ENCODE results near the gene C1QTNF8. TPM values are rescaled to one million over a fixed set of nuclear protein-coding genes. Genes with fewer than 3 reads are reported as not detected.

C1QTNF8 gene
- total RNA-seq, 1 donor from 2014 or later = not detected

DNA sequence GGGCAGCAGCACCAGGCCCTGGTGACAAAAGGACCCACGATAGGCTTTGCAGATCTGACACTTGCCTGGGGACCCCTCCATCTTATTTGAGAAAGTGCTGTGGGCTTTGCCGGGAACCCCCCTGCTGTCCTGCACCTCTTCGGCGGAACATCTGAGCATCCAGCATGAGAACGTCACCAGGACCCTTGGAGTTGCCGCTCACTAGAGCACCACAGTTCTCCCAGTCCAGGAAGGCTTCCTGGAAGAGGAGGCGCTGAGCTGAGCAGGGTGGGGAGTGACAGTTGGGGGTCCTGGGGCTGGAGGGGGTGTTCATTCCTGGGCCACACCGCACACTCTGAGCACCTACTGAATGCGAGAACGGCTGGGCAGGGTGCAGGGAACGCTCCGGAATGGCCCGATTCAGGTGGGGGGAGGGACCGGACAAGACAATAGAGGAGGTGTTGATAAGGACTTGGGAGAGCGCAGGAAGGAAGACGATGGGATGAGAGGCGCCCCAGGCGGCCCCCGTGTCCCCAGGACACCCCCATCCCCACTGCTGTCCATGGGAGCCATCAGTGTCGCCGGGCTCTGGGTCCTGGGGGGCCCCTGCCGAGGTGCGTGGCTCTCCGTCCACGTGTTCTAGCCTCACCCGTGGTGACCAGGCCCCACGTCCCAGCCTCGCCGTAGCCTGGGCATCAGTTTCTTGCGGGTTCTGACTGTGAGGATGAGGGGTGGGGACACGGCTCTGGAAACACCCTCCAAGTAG lies 32.1 kb upstream of the C1QTNF8 start:
- no peak for DNase-seq (ENCODE audit: low spot score)

DNA sequence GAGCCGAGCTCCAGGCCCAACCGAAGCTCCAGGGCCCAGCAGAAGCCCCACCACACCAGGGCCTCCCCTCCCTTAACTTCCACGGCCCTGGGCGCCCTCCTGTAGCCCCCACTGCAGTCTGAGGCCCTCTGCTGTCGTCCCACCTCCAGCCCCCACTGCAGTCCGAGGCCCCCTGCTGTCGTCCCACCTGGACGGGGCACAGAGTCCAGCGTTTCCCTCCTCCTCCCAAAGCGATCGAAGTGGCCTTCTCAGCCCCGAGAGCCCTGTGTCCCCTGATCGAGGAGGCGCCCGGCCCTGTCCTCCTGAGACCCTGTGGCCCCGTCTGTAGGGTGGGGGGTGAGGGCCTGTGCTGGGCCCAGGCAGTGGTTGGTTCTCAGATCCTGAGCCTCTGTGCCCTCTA lies 31.1 kb upstream of the C1QTNF8 start:
- no peak for DNase-seq (ENCODE audit: low spot score)

DNA sequence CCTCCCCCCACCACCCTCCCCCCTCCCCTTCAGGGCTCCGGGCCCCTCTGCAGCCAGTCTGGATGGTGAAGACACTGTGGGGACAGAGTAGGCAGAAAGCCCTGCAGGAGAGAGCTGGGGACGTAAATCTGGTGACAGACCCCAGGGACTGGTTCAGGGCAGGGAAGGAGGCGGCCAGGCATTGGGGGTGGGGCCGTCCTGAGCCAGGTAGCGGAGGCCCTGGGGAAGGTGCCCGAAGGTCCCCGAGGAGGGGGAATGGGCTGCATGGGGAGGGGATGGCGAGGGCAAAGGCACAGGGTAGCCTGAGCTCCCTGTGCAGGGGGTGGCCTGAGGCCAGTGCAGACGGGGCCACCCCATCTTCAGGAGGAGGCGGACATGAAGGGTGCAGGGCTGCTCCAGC lies 30.5 kb upstream of the C1QTNF8 start:
- no peak for DNase-seq (ENCODE audit: low spot score)

DNA sequence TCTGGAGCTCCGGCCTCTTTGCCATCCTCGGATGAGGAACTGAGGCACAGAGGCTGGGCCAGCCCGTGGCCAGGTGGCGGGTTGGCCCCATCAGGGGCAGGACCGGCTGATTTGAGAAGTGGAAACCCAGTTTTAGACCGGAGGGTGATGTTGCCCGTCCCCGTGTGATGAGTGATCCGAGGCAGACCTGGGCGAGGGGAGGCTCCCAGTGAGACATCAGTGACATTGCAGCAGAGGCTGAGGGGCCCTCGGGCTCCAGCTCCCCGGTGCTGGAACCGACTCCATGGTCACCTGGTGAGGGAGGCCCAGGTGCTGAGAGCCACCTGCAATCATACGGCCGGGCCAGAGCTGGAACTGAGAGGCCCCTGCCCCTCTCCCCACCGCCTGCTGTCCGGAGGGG lies 30.0 kb upstream of the C1QTNF8 start:
- DNase-seq (ENCODE audit: low spot score) = no peak

- peak; percentile 77 for DNase-seq (ENCODE audit: low spot score)
Observed at GRCh38 chr16:1125471-1125870, 29.4 kb upstream of the C1QTNF8 start.

GRCh38 chr16:1124795-1125194 lies 28.8 kb upstream of the C1QTNF8 start:
- no peak for DNase-seq (ENCODE audit: low spot score)

- DNase-seq (ENCODE audit: low spot score) = no peak
Observed at GRCh38 chr16:1124291-1124690, 28.2 kb upstream of the C1QTNF8 start.

DNA sequence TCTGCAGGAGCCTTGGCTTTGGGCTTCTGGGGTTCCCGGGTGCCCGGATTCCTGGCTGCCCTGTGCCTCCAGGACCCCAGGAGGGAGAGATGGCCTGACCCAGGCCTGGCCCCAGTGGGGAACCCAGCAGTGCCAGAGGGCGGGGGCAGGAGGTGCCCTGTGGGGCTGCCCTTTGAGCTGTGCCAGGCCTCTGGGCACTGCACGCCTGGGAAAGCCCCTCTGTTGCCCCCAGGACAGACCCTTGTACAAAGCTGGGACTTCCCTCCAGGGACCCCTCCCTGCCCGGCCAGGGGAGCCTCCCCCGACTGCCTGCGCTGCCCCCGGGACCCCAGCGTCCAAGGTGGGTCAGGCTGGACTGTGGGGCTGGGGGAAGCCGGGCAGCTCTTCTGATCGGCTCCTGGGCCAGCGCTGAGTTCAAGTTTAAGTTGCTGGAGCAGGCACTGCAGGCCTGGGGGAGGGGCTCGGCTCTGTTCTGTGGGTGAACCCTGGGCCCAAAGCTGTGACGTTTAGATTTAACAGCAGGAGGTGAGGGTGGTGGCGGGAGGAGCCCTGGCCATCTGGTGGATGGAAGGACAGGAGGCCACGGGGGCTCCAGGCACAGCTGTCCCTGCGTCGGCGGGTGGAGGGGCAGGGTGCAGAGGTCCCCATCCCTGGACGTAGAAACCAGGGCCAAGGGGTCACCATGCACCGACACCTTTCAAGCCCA lies 27.6 kb upstream of the C1QTNF8 start:
- DNase-seq (ENCODE audit: low spot score) = no peak

DNA sequence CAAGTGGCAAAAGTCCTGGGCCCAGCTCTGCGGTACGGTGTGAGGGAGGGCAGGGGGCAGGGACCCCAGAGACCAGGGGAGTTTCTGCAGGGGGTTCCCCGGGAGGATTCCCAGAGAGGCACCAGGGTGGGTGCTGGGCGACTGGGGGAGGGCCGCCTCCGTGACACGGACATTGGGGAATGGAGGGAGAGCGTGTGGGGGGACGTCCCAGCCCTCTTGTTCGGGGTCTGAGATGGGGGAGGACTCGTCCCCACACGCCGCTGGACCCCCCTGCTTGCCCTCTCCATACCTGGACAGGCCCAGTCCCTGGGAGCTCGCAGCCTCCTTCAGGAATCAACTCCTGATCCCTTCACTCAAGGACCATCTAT lies 26.3 kb upstream of the C1QTNF8 start:
- no peak for DNase-seq (ENCODE audit: low spot score)

DNA sequence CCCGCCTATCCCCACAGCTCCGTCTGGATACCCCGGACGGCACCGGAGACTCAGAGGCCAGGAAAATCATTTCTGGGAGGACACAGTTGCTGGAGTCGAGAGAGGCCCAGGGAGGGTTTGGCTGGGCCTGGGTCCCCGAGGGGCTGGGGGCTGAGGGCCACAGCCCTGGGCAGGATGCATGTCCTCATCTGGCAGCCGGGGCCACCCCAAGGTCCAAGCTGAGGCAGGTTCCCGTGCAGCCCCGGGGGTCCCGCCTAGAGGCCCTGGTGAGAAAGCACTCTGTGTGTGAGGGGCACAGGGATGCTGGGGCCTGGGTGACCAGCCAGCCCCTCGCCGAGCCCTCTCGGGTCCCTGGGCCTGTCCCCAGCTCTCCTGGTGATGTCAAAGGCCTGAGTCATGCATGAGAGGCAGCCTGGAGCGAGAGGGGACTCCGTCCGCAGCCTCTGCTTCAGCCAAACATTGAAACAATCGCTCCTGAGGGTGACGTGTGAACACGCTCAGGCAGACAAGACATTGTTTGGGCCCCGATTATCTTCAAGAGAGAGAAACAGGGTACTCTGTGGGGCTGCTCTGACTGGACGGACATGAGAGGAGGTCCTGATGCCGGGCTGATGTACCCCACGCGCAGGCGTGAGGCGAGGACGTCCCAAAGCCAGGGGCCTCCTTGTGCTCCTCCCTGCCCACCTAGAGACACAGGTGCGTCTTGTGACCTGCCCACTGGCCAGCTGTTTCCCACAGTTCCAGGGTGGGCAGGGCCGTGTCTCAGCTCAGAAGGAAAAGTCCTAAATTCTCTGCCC lies 25.8 kb upstream of the C1QTNF8 start:
- DNase-seq (ENCODE audit: low spot score) = no peak

DNA sequence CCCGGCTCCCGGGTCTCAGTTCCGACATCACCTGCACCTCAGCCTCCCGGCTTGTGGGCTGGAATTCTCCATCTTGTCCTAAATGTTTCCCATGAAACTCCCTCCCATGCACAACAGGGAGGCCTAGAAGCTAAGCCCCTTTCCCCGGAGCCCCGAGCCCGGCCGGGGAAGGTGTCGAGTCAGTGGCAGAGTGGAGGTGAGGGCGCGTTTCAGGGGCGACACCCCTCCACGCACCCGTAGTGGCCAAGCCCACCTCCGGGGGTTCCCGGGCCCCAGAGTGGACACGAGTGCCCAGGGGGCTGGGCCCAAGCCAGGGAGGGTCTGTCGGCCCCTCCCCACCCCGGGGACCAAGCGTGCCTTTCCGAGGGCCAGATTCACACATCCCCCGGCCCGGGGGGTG lies 25.0 kb upstream of the C1QTNF8 start:
- DNase-seq (ENCODE audit: low spot score) = no peak

GRCh38 chr16:1120577-1120941 lies 24.5 kb upstream of the C1QTNF8 start:
- DNase-seq (ENCODE audit: low spot score) = no peak

DNA sequence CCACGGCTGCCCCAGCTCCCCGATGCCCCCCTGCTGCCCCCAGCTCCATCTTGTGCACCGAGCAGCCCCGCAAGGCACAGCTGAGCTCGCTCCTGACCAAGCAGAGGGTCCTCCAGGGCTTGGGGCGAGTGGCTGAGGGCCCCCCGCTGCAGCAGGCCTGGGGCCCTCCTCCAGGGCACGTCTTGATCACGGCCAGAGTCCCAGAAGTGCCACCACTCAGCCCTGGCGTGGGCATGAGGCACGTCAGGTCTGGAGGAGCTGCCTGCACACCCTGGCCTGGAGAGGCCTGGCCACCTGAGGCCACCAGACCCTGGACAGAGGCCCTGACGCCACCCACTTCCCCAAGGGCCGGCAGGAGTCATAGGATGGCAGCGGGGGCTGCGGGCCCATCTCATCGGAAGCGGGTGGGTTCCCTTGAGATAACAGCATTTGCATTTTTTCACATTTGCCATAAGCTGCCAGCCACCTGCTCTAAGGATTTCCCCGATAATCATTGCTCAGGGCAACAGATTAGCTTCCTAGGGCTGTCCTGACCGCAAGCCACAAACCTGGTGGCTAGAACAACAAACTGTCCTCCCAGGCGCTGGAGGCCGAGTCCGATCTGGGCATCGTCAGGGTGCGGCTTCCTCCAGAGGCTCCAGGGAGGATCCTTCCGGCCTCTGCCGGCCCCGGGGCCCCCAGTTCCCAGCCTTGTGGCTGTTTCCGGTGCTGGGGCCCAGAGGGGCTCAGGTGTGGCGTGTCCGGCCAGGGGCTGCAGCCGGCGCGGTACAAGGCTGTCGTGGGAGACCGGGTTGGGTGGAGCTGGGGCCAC lies 23.9 kb upstream of the C1QTNF8 start:
- no peak for DNase-seq (ENCODE audit: low spot score)

- no peak for DNase-seq (ENCODE audit: low spot score)
Observed at GRCh38 chr16:1119129-1119528, 23.1 kb upstream of the C1QTNF8 start.

GRCh38 chr16:1117926-1118325 lies 21.9 kb upstream of the C1QTNF8 start:
- no peak for DNase-seq (ENCODE audit: low spot score)

- DNase-seq (ENCODE audit: low spot score) = no peak
Observed at GRCh38 chr16:1117176-1117900, 21.3 kb upstream of the C1QTNF8 start.

- DNase-seq (ENCODE audit: low spot score) = no peak
Observed at GRCh38 chr16:1116693-1117077, 20.6 kb upstream of the C1QTNF8 start.

GRCh38 chr16:1113889-1114526 lies 18.0 kb upstream of the C1QTNF8 start:
- no peak for DNase-seq (ENCODE audit: low spot score)

- DNase-seq (ENCODE audit: low spot score) = no peak
Observed at GRCh38 chr16:1113489-1113888, 17.4 kb upstream of the C1QTNF8 start.

GRCh38 chr16:1112506-1113184 lies 16.6 kb upstream of the C1QTNF8 start:
- no peak for DNase-seq (ENCODE audit: low spot score)

Measured in umbilical cord (tissue), 2 donors.